Activated naive CD8-positive, alpha-beta T cell (primary cell): Measurements from ENCODE around the gene HOMER2.

Source experiments
- H3K27ac Mint-ChIP-seq: one replicate; pipeline ENCODE4 v1.8.0; 2021; ENCODE audit warnings: mixed read lengths
- H3K27me3 Mint-ChIP-seq: one replicate; pipeline ENCODE4 v1.8.0; 2021; ENCODE audit warnings: mixed read lengths
- H3K36me3 Mint-ChIP-seq: one replicate; pipeline ENCODE4 v1.8.0; 2021; ENCODE audit warnings: mixed read lengths
- H3K4me1 Mint-ChIP-seq: one replicate; pipeline ENCODE4 v1.8.0; 2021; ENCODE audit warnings: low read depth, mixed read lengths
- H3K4me3 Mint-ChIP-seq: one replicate; pipeline ENCODE4 v1.8.0; 2021; ENCODE audit warnings: mild to moderate bottlenecking, mixed read lengths
- H3K9me3 Mint-ChIP-seq: one replicate; pipeline ENCODE4 v1.8.0; 2021; ENCODE audit warnings: low read depth, mixed read lengths

HOMER2 gene

DNA sequence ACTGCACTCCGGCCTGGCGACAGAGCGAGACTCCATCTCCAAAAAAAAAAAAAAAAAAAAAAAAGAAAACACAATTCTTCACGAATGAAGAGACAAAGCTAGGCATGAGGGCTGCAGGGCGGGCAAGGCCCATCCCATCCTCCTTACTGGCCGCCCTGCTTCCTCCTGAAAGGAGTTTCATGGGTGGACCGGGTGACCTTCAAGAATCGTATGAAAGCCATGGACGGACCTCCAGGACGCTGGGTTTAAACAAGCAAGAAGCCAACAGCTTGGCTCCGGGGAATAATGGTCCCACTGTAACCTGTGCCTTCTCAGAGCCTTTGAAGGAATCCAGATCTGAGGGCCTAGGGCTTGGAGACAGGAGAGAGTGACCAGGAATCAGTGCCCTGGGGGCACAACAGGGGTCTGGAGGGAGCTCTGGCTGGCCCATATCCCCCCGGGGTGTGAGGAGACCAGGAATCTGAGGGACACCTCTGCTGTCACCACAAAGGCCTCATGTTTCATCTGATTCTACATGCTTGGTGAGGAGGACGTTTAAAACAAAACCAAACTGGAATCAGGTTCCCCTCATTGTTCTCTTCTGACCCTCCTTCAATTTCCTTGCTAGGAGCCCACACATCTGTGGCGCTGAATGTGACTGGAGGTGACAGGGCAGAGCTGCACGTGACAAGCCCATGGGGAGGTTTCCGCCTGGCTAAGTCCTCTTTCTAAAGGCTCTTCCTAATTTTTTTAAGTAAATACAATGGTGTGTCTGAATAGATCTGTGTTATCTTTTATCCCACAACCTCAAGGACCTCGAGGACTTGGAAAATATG is 97.0 kb downstream of the HOMER2 start:
- Mint-ChIP-seq H3K9me3 (no peaks in the 10 kb centered on the region), H3K27me3 (no peaks in the 10 kb centered on the region), H3K36me3 (peaks cover 6% of the 10 kb centered on the region), H3K27ac (no peak overlapping the region), H3K4me3 (no peak overlapping the region), H3K4me1 (peaks cover 10% of the 10 kb centered on the region)

GRCh38 chr15:82854554-82854953 is 98.0 kb downstream of the HOMER2 start:
- Mint-ChIP-seq H3K4me3 (no peak overlapping the region), H3K27me3 (no peaks in the 10 kb centered on the region), H3K27ac (no peak overlapping the region), H3K4me1 (peaks cover 10% of the 10 kb centered on the region), H3K9me3 (no peaks in the 10 kb centered on the region), H3K36me3 (peaks cover 6% of the 10 kb centered on the region)

DNA sequence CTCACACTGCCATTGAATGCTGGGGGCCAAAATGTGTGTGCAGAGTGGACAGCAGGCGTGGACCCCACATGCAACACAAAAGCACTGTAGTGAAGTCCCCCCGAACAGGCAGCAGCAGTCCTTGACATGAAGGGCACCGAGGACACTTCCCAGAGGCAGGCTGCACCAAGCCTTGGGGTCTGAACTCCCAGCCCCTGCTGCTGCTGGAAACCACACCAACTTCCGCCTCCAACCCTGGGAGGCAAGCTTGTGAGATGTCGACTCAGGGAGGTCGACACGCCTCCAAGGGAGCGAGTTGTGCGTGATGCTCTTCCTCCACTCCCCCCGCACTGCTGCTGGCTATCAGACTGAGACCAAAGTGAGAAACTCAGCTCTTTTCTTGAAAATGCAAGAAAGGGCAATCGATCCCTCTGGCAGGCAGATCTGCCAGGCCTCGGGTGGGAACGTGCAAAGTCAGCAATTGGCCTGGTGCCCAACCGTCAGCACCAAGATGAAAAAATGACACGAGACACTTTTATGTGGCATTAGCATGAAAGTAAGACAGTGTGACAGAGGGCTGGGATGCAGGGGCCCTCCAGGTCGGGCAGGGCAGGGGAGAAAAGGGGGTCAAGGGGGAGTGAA is 99.5 kb downstream of the HOMER2 start:
- H3K4me3 Mint-ChIP-seq, result peak overlapping the region; percentile 47
- no peaks in the 10 kb centered on the region for H3K27me3 Mint-ChIP-seq
- no peaks in the 10 kb centered on the region for H3K9me3 Mint-ChIP-seq
- peaks cover 4% of the 10 kb centered on the region for H3K36me3 Mint-ChIP-seq
- peaks cover 12% of the 10 kb centered on the region for H3K4me1 Mint-ChIP-seq
- no peak overlapping the region for H3K27ac Mint-ChIP-seq

GRCh38 chr15:82851981-82852511 is 100.5 kb downstream of the HOMER2 start:
- peaks cover 4% of the 10 kb centered on the region for H3K36me3 Mint-ChIP-seq
- peaks cover 12% of the 10 kb centered on the region for H3K4me1 Mint-ChIP-seq
- H3K27ac Mint-ChIP-seq, result no peak overlapping the region
- H3K27me3 Mint-ChIP-seq, result no peaks in the 10 kb centered on the region
- H3K4me3 Mint-ChIP-seq, result no peak overlapping the region
- no peaks in the 10 kb centered on the region for H3K9me3 Mint-ChIP-seq

DNA sequence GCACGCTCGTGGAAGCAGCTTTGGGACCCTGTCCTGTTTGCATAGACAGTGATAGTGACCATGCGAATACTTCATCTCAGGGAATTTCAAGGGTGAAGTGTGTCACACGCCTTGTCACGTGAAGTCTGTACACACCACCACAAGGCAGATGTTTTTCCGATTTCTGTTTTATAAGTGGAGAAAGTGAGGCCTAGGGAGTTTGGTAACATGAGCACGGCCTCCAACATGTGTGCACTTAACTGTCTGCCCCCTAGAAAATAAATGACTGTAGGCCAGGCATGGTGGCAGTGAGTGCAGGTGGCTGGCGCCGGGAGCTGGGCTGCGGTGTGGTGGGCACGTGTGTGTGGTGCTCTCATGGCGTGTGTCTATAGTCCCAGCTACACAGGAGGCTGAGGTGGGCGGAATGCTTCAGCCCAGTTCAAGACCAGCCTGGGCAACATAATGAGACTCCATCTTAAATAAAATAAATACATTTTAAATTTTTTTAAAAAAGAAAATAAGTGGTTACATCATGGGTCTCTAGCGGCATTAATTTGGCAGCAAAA is 101.1 kb downstream of the HOMER2 start:
- Mint-ChIP-seq H3K4me1 (peaks cover 12% of the 10 kb centered on the region), H3K36me3 (peaks cover 4% of the 10 kb centered on the region), H3K4me3 (no peak overlapping the region), H3K9me3 (no peaks in the 10 kb centered on the region), H3K27ac (no peak overlapping the region), H3K27me3 (no peaks in the 10 kb centered on the region)

- H3K4me1 Mint-ChIP-seq, result peaks cover 12% of the 10 kb centered on the region
- H3K36me3 Mint-ChIP-seq, result peaks cover 4% of the 10 kb centered on the region
- no peaks in the 10 kb centered on the region for H3K9me3 Mint-ChIP-seq
- no peak overlapping the region for H3K27ac Mint-ChIP-seq
- no peaks in the 10 kb centered on the region for H3K27me3 Mint-ChIP-seq
- H3K4me3 Mint-ChIP-seq, result no peak overlapping the region
Observed at GRCh38 chr15:82850731-82851130, 101.8 kb downstream of the HOMER2 start.

GRCh38 chr15:82849556-82850512 is 102.7 kb downstream of the HOMER2 start:
- Mint-ChIP-seq H3K27ac (no peak overlapping the region), H3K36me3 (peaks cover 4% of the 10 kb centered on the region), H3K9me3 (no peaks in the 10 kb centered on the region), H3K4me3 (no peak overlapping the region), H3K27me3 (no peaks in the 10 kb centered on the region), H3K4me1 (peaks cover 16% of the 10 kb centered on the region)

- Mint-ChIP-seq H3K36me3 (peaks cover 4% of the 10 kb centered on the region), H3K27ac (no peak overlapping the region), H3K4me3 (no peak overlapping the region), H3K4me1 (peaks cover 14% of the 10 kb centered on the region), H3K9me3 (no peaks in the 10 kb centered on the region), H3K27me3 (no peaks in the 10 kb centered on the region)
Observed at GRCh38 chr15:82848241-82848993, 104.1 kb downstream of the HOMER2 start.

GRCh38 chr15:82847703-82848102 is 104.8 kb downstream of the HOMER2 start:
- H3K36me3 Mint-ChIP-seq, result peaks cover 4% of the 10 kb centered on the region
- H3K4me1 Mint-ChIP-seq, result peaks cover 9% of the 10 kb centered on the region
- H3K27ac Mint-ChIP-seq, result no peak overlapping the region
- H3K27me3 Mint-ChIP-seq, result no peaks in the 10 kb centered on the region
- H3K4me3 Mint-ChIP-seq, result no peak overlapping the region
- H3K9me3 Mint-ChIP-seq, result no peaks in the 10 kb centered on the region

- H3K36me3 Mint-ChIP-seq, result peaks cover 4% of the 10 kb centered on the region
- H3K27me3 Mint-ChIP-seq, result no peaks in the 10 kb centered on the region
- H3K4me3 Mint-ChIP-seq, result no peak overlapping the region
- no peak overlapping the region for H3K27ac Mint-ChIP-seq
- no peaks in the 10 kb centered on the region for H3K9me3 Mint-ChIP-seq
- peaks cover 9% of the 10 kb centered on the region for H3K4me1 Mint-ChIP-seq
Observed at GRCh38 chr15:82846621-82847020, 105.9 kb downstream of the HOMER2 start.

- Mint-ChIP-seq H3K4me1 (peaks cover 9% of the 10 kb centered on the region), H3K27me3 (no peaks in the 10 kb centered on the region), H3K4me3 (no peak overlapping the region), H3K36me3 (peaks cover 4% of the 10 kb centered on the region), H3K27ac (no peak overlapping the region), H3K9me3 (no peaks in the 10 kb centered on the region)
Observed at GRCh38 chr15:82845686-82846085, 106.8 kb downstream of the HOMER2 start.

GRCh38 chr15:82843566-82843965 is 109.0 kb downstream of the HOMER2 start:
- Mint-ChIP-seq H3K36me3 (peaks cover 6% of the 10 kb centered on the region), H3K27me3 (no peaks in the 10 kb centered on the region), H3K27ac (no peak overlapping the region), H3K9me3 (no peaks in the 10 kb centered on the region), H3K4me3 (no peak overlapping the region), H3K4me1 (peaks cover 7% of the 10 kb centered on the region)

GRCh38 chr15:82840166-82840565 is 112.4 kb downstream of the HOMER2 start:
- peaks cover 16% of the 10 kb centered on the region for H3K36me3 Mint-ChIP-seq
- no peak overlapping the region for H3K27ac Mint-ChIP-seq
- H3K4me1 Mint-ChIP-seq, result peaks cover 6% of the 10 kb centered on the region
- no peak overlapping the region for H3K4me3 Mint-ChIP-seq
- no peaks in the 10 kb centered on the region for H3K9me3 Mint-ChIP-seq
- no peaks in the 10 kb centered on the region for H3K27me3 Mint-ChIP-seq

DNA sequence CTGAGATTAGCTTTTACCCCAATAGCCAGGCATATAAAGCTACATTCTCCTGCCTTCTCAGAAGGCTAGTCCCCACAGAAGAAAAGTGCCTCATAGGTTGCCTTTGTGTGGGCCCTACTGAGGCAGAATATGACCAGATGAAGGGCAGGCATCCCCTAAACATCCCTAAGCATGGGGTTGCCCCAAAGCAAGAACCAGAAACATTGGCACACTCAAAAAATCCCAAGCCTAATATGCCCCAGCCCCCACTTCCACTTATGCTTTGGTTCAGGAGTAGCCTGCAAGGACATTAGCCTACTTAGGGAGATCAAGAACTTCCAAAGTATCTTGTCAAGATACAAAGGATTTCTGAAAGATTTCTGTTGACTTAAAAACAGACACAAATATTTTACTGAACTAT is 113.4 kb downstream of the HOMER2 start:
- Mint-ChIP-seq H3K9me3 (no peaks in the 10 kb centered on the region), H3K4me3 (no peak overlapping the region), H3K4me1 (no peaks in the 10 kb centered on the region), H3K36me3 (peaks cover 19% of the 10 kb centered on the region), H3K27ac (no peak overlapping the region), H3K27me3 (no peaks in the 10 kb centered on the region)
